CD14-positive monocyte (primary cell): ENCODE data around the gene AMBRA1. TPM values are rescaled to one million over a fixed set of nuclear protein-coding genes. Genes with fewer than 3 reads are reported as not detected.

Experiments
- DNase-seq, 3 donors: peaks; one replicate each; pipeline ENCODE4 v3.0.0-alpha.2; 2011 to 2022
- H2AFZ ChIP-seq: 2 replicates; pipeline ENCODE4 v1.6.0; 2012; ENCODE audit warnings: mild to moderate bottlenecking, low read depth, low read length, inconsistent platforms; ENCODE audit not compliant: insufficient read depth, poor library complexity, severe bottlenecking
- H3K27ac ChIP-seq, 2 donors: 1 replicate in 1 of 2; 2 replicates in 1 of 2; pipeline ENCODE4 v1.5.1; 2012 to 2013; ENCODE audit warnings: low read length in 2 of 2, control low read depth in 1 of 2, inconsistent platforms in 1 of 2, low read depth in 1 of 2, mild to moderate bottlenecking in 1 of 2
- H3K27me3 ChIP-seq, 2 donors: one replicate each; pipeline versions ENCODE4 v1.6.0 to v1.6.1; 2011 to 2013; ENCODE audit warnings: low read length in 2 of 2; ENCODE audit not compliant: control insufficient read depth in 2 of 2, insufficient read depth in 2 of 2
- H3K36me3 ChIP-seq, 2 donors: replicated peaks in 1 of 2; 1 replicate in 1 of 2; 2 replicates in 1 of 2; pipeline versions ENCODE4 v1.5.1 to v1.6.1; 2012 to 2013; ENCODE audit warnings: low read length in 2 of 2, control low read depth in 1 of 2, inconsistent platforms in 1 of 2, mild to moderate bottlenecking in 1 of 2; ENCODE audit not compliant: insufficient read depth in 2 of 2, control insufficient read depth in 1 of 2
- H3K4me1 ChIP-seq, 2 donors: 1 replicate in 1 of 2; 2 replicates in 1 of 2; pipeline versions ENCODE4 v1.5.1 to v1.6.1; 2012 to 2013; ENCODE audit warnings: low read length in 2 of 2, control low read depth in 1 of 2, inconsistent platforms in 1 of 2, mild to moderate bottlenecking in 1 of 2, moderate library complexity in 1 of 2; ENCODE audit not compliant: insufficient read depth in 2 of 2, control insufficient read depth in 1 of 2
- H3K4me2 ChIP-seq: replicated peaks from 2 replicates; pipeline ENCODE3; 2012; ENCODE audit warnings: low read length, moderate library complexity, mild to moderate bottlenecking; ENCODE audit not compliant: poor library complexity, severe bottlenecking; ENCODE audit errors: extremely low read depth
- H3K4me3 ChIP-seq, 3 experiments: fragments of 200-600 bp in 1 of 3; sonication (generic) in 1 of 3; replicated peaks in 1 of 3; 1 replicate in 2 of 3; 2 replicates in 1 of 3; pipeline ENCODE4 v1.5.1; 2011 to 2013; ENCODE audit warnings: low read length in 3 of 3, mild to moderate bottlenecking in 3 of 3, control low read depth in 2 of 3, low read depth in 2 of 3, inconsistent platforms in 1 of 3, moderate library complexity in 1 of 3
- H3K79me2 ChIP-seq: 2 replicates; pipeline ENCODE4 v1.6.0; 2012; ENCODE audit warnings: mild to moderate bottlenecking, control low read depth, inconsistent platforms, low read length, moderate library complexity; ENCODE audit not compliant: insufficient read depth
- H3K9ac ChIP-seq: 2 replicates; pipeline ENCODE4 v1.6.0; 2017; ENCODE audit warnings: low read length, mild to moderate bottlenecking; ENCODE audit not compliant: insufficient read depth, poor library complexity, severe bottlenecking
- H3K9me3 ChIP-seq, 2 donors: replicated peaks in 1 of 2; 1 replicate in 1 of 2; 2 replicates in 1 of 2; pipeline versions ENCODE4 v1.5.1 to v1.6.1; 2012 to 2013; ENCODE audit warnings: low read length in 2 of 2, control low read depth in 1 of 2; ENCODE audit not compliant: control insufficient read depth in 1 of 2, insufficient read depth in 1 of 2
- H4K20me1 ChIP-seq: 2 replicates; pipeline ENCODE4 v1.6.0; 2012; ENCODE audit warnings: mild to moderate bottlenecking, low read length, control low read depth, moderate library complexity; ENCODE audit not compliant: insufficient read depth
- H3K27ac Mint-ChIP-seq, 7 donors: one replicate each; pipeline ENCODE4 v1.8.0; 2020; ENCODE audit warnings: mild to moderate bottlenecking in 7 of 7, mixed read lengths in 7 of 7, moderate library complexity in 6 of 7, inconsistent platforms in 2 of 7
- H3K27me3 Mint-ChIP-seq, 3 donors: one replicate each; pipeline ENCODE4 v1.8.0; 2021 to 2022; ENCODE audit warnings: low read depth in 3 of 3, mild to moderate bottlenecking in 3 of 3, mixed read lengths in 3 of 3, moderate library complexity in 3 of 3, inconsistent platforms in 1 of 3
- H3K36me3 Mint-ChIP-seq, 2 donors: one replicate each; pipeline ENCODE4 v1.8.0; 2020; ENCODE audit warnings: mixed read lengths in 2 of 2, inconsistent platforms in 1 of 2, mild to moderate bottlenecking in 1 of 2
- H3K4me1 Mint-ChIP-seq: one replicate; pipeline ENCODE4 v1.8.0; 2020; ENCODE audit warnings: mild to moderate bottlenecking, mixed read lengths
- H3K4me3 Mint-ChIP-seq, 2 donors: one replicate each; pipeline ENCODE4 v1.8.0; 2020; ENCODE audit warnings: mild to moderate bottlenecking in 2 of 2, mixed read lengths in 2 of 2, moderate library complexity in 1 of 2
- H3K9me3 Mint-ChIP-seq, 7 donors: one replicate each; pipeline ENCODE4 v1.8.0; 2020 to 2022; ENCODE audit warnings: mixed read lengths in 7 of 7, mild to moderate bottlenecking in 6 of 7, moderate library complexity in 6 of 7, inconsistent platforms in 2 of 7
- WGBS: methylation state at CpG from one replicate; pipeline ENCODE4 v1.1.5; 2013; ENCODE audit warnings: missing lambda C conversion rate; ENCODE audit not compliant: insufficient coverage; 5-methylcytosine and 5-hydroxymethylcytosine counted together
- intact Hi-C, 2 donors: fragments of 100-400 bp; cut with micrococcal nuclease; formaldehyde crosslinking; loops; one replicate each; pipeline versions ENCODE4 v1.15.0 to v1.15.1; 2023
- polyA plus RNA-seq, 3 donors: library from polyadenylated mRNA; depleted of rRNA in 1 of 3; unstranded in 2 of 3; stranded (reverse) in 1 of 3; fragments of 300-500 nt in 2 of 3; fragments of >200 nt in 1 of 3; fragmentation: Illumina TruSeq in 2 of 3; gene quantifications; 1 replicate in 2 of 3; 2 replicates in 1 of 3; pipeline ENCODE4 v1.2.3, GENCODE V29; 2012 to 2021
- TF ChIP-seq, protein P1 (sequence below): fragments of 200-600 bp; IDR thresholded peaks from one replicate; pipeline ENCODE4 v1.8.0; 2022; ENCODE audit warnings: antibody characterized with exemption, mild to moderate bottlenecking

The AMBRA1 gene
- polyA plus RNA-seq, 3 donors, result 2.1 to 6.1 (median 3.8) TPM

GRCh38 chr11:46351606-46352005, 242.2 kb downstream of the AMBRA1 start:
- Mint-ChIP-seq H3K9me3 (no peaks in the 10 kb centered on the region), H3K4me1 (peaks cover 83% of the 10 kb centered on the region), H3K36me3 (peaks cover 21 to 65% of the 10 kb centered on the region in 2 donors), H3K27ac (peak overlapping the region in 6 of 7 donors; percentile 6 to 89 (median 66)), H3K4me3 (no peak overlapping the region), H3K27me3 (no peaks in the 10 kb centered on the region)
- Histone ChIP-seq H3K9me3 (no peaks in the 10 kb centered on the region), H3K4me1 (peaks cover 71 to 89% of the 10 kb centered on the region in 2 donors), H3K27me3 (no peaks in the 10 kb centered on the region), H3K27ac (peak overlapping the region in 1 of 2 donors; percentile 70), H3K4me3 (no peak overlapping the region), H3K9ac (peak overlapping the region; percentile 25), H4K20me1 (peaks cover 97% of the 10 kb centered on the region), H3K4me2 (no peak overlapping the region), H3K36me3 (peaks cover 29 to 51% of the 10 kb centered on the region in 2 donors), H2AFZ (no peak overlapping the region), H3K79me2 (peaks cover 98% of the 10 kb centered on the region)
- TF ChIP-seq, protein P1, sequence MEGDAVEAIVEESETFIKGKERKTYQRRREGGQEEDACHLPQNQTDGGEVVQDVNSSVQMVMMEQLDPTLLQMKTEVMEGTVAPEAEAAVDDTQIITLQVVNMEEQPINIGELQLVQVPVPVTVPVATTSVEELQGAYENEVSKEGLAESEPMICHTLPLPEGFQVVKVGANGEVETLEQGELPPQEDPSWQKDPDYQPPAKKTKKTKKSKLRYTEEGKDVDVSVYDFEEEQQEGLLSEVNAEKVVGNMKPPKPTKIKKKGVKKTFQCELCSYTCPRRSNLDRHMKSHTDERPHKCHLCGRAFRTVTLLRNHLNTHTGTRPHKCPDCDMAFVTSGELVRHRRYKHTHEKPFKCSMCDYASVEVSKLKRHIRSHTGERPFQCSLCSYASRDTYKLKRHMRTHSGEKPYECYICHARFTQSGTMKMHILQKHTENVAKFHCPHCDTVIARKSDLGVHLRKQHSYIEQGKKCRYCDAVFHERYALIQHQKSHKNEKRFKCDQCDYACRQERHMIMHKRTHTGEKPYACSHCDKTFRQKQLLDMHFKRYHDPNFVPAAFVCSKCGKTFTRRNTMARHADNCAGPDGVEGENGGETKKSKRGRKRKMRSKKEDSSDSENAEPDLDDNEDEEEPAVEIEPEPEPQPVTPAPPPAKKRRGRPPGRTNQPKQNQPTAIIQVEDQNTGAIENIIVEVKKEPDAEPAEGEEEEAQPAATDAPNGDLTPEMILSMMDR, result no peak
- WGBS, result 93% methylated on average over 4 of the region's 5 CpGs
- no peak for DNase-seq
- intact Hi-C loops, result loop anchor here in 1 of 2 donors (2.0 kb wide), 1 partner anchor 15 kb away; no protein-coding TSS in a partner anchor

- DNase-seq, result no peak
- Histone ChIP-seq H2AFZ (no peak overlapping the region), H3K4me2 (no peak overlapping the region), H3K9me3 (no peaks in the 10 kb centered on the region), H4K20me1 (peaks cover 97% of the 10 kb centered on the region), H3K27ac (peak overlapping the region in 1 of 2 donors; percentile 70), H3K27me3 (no peaks in the 10 kb centered on the region), H3K79me2 (peaks cover 98% of the 10 kb centered on the region), H3K9ac (peak overlapping the region; percentile 25), H3K4me3 (no peak overlapping the region), H3K36me3 (peaks cover 27 to 48% of the 10 kb centered on the region in 2 donors), H3K4me1 (peaks cover 66 to 88% of the 10 kb centered on the region in 2 donors)
- Mint-ChIP-seq H3K36me3 (peaks cover 17 to 62% of the 10 kb centered on the region in 2 donors), H3K27ac (peak overlapping the region in 5 of 7 donors; percentile 6 to 85 (median 41)), H3K27me3 (no peaks in the 10 kb centered on the region), H3K4me3 (no peak overlapping the region), H3K9me3 (no peaks in the 10 kb centered on the region), H3K4me1 (peaks cover 83% of the 10 kb centered on the region)
- intact Hi-C loops, result no loop called here
- TF ChIP-seq, protein P1, result no peak
- 89% methylated on average over 6 of the region's 8 CpGs for WGBS
Observed at GRCh38 chr11:46351148-46351547, 242.7 kb downstream of the AMBRA1 start.
